Gastroesophageal sphincter (tissue), 4 donors: ENCODE measurements around the gene CCR4. TPM values are rescaled to one million over a fixed set of nuclear protein-coding genes. Genes with fewer than 3 reads are reported as not detected.
"Not testable (repeated sequence)": the region's sequence is repeated elsewhere in the genome, so short reads cannot be mapped to it uniquely, and the experiment has no call there.

Experiments used
- ATAC-seq: fragments of 150-250 bp; one replicate; pipeline ENCODE4 v1.9.1; 2016; ENCODE audit warnings: mild to moderate bottlenecking, moderate library complexity
- H3K27ac ChIP-seq, 4 donors: fragments of 200-600 bp; sonication (generic) in 3 of 4; 1 replicate in 3 of 4; 2 replicates in 1 of 4; pipeline ENCODE4 v1.5.1; 2016 to 2019
- H3K27me3 ChIP-seq: fragments of 200-600 bp; sonication (generic); one replicate; pipeline ENCODE4 v1.5.1; 2019
- H3K36me3 ChIP-seq, 2 donors: fragments of 200-600 bp; sonication (generic); one replicate each; pipeline ENCODE4 v1.5.1; 2019; ENCODE audit warnings: control low read depth in 1 of 2
- H3K4me1 ChIP-seq, 3 donors: fragments of 200-600 bp; sonication (generic); 1 replicate in 2 of 3; 2 replicates in 1 of 3; pipeline ENCODE4 v1.5.1; 2016 to 2019; ENCODE audit warnings: control low read depth in 2 of 3
- H3K4me3 ChIP-seq, 2 donors: fragments of 200-600 bp; sonication (generic); one replicate each; pipeline ENCODE4 v1.5.1; 2019; ENCODE audit warnings: mild to moderate bottlenecking in 1 of 2, moderate library complexity in 1 of 2
- H3K9me3 ChIP-seq, 3 donors: fragments of 200-600 bp; sonication (generic); one replicate each; pipeline ENCODE4 v1.5.1; 2017 to 2019; ENCODE audit warnings: control low read depth in 2 of 3
- CTCF ChIP-seq, 4 experiments: fragments of 200-600 bp in 2 of 4; fragments of 450-650 bp in 2 of 4; sonication (generic) in 1 of 4; IDR thresholded peaks; one replicate each; pipeline ENCODE4 v1.5.1; 2017 to 2019; ENCODE audit warnings: antibody characterized with exemption in 4 of 4, mild to moderate bottlenecking in 2 of 4, moderate library complexity in 2 of 4
- EP300 ChIP-seq: sonication (generic); formaldehyde crosslinking; IDR thresholded peaks from one replicate; pipeline ENCODE4 v1.6.1; 2017; ENCODE audit warnings: antibody characterized with exemption, mild to moderate bottlenecking
- POLR2A ChIP-seq, 2 donors: fragments of 450-650 bp; IDR thresholded peaks; one replicate each; pipeline ENCODE4 v1.6.1; 2017; ENCODE audit warnings: antibody characterized with exemption in 2 of 2, mild to moderate bottlenecking in 2 of 2, moderate library complexity in 1 of 2
- POLR2AphosphoS5 ChIP-seq: sonication (generic); formaldehyde crosslinking; IDR thresholded peaks from one replicate; pipeline ENCODE4 v1.6.1; 2017; ENCODE audit warnings: antibody characterized with exemption
- WGBS, 2 donors: methylation state at CpG; one replicate each; pipeline ENCODE4 v1.1.5; 2018; ENCODE audit warnings: low coverage in 1 of 2; 5-methylcytosine and 5-hydroxymethylcytosine counted together
- total RNA-seq, 4 donors: library from RNA; depleted of rRNA; stranded (reverse); fragments of >200 nt; gene quantifications; one replicate each; pipeline ENCODE4 v1.1.0, GENCODE V29; 2016

The CCR4 gene
- total RNA-seq, 4 donors from 2014 or later: not detected

GRCh38 chr3:32934150-32934742, 17.2 kb upstream of the CCR4 start:
- 68 to 94% methylated on average over 4 to 5 of the region's 5 CpGs for WGBS, 2 donors
- no peak for ATAC-seq
- no peaks in the 10 kb centered on the region for H3K27me3 ChIP-seq

GRCh38 chr3:32937331-32937730, 14.1 kb upstream of the CCR4 start:
- no peaks in the 10 kb centered on the region for H3K4me1 ChIP-seq
- no peaks in the 10 kb centered on the region for H3K9me3 ChIP-seq
- TF ChIP-seq EP300 (no peak), CTCF (IDR thresholded peaks at IDR 0.05) (no peak), POLR2A (IDR thresholded peaks at IDR 0.05) (no peak), POLR2AphosphoS5 (no peak)
- ATAC-seq: no peak
- H3K4me3 ChIP-seq: no peak overlapping the region
- H3K36me3 ChIP-seq: no peaks in the 10 kb centered on the region
- WGBS, 2 donors: 39 to 63% methylated on average over 2 of the region's 2 CpGs
- H3K27me3 ChIP-seq: no peaks in the 10 kb centered on the region
- no peak overlapping the region for H3K27ac ChIP-seq

More at GRCh38 chr3:32934150-32934742, 17.2 kb upstream of the CCR4 start:
- Histone ChIP-seq H3K9me3 (peaks cover 0 to 4% (median 0%) of the 10 kb centered on the region in 3 donors), H3K4me1 (no peaks in the 10 kb centered on the region), H3K27ac (no peak overlapping the region), H3K4me3 (no peak overlapping the region), H3K36me3 (no peaks in the 10 kb centered on the region)
- TF ChIP-seq EP300 (no peak), POLR2A (IDR thresholded peaks at IDR 0.05) (no peak), POLR2AphosphoS5 (no peak), CTCF (IDR thresholded peaks at IDR 0.05) (peak; percentile 43 to 70 (median 55))

GRCh38 chr3:32939531-32940284, 11.7 kb upstream of the CCR4 start:
- not testable (repeated sequence) for H3K27me3 ChIP-seq, H3K27ac ChIP-seq, H3K4me1 ChIP-seq, H3K9me3 ChIP-seq, H3K36me3 ChIP-seq, H3K4me3 ChIP-seq, ATAC-seq
- 85% methylated on average over 3 of the region's 40 CpGs; no CpG with 5 or more reads in 1 of the 2 donors for WGBS, 2 donors

- no peak for TF ChIP-seq CTCF (IDR thresholded peaks at IDR 0.05)
- no peak for TF ChIP-seq POLR2A (IDR thresholded peaks at IDR 0.05)
- no peak for TF ChIP-seq POLR2AphosphoS5
- no peak for TF ChIP-seq EP300
- Histone ChIP-seq H3K27me3 (no peaks in the 10 kb centered on the region), H3K4me1 (no peaks in the 10 kb centered on the region), H3K36me3 (no peaks in the 10 kb centered on the region), H3K4me3 (no peak overlapping the region), H3K27ac (no peak overlapping the region), H3K9me3 (no peaks in the 10 kb centered on the region)
- 91 to 97% methylated on average over 8 to 10 of the region's 16 CpGs for WGBS, 2 donors
- ATAC-seq: no peak
Measured at GRCh38 chr3:32940726-32941125, 10.7 kb upstream of the CCR4 start.

- TF ChIP-seq POLR2AphosphoS5: no peak
- TF ChIP-seq CTCF (IDR thresholded peaks at IDR 0.05): no peak
- TF ChIP-seq EP300: no peak
- no peak for TF ChIP-seq POLR2A (IDR thresholded peaks at IDR 0.05)
- Histone ChIP-seq H3K27ac (no peak overlapping the region), H3K36me3 (no peaks in the 10 kb centered on the region), H3K4me3 (no peak overlapping the region), H3K27me3 (no peaks in the 10 kb centered on the region), H3K4me1 (no peaks in the 10 kb centered on the region), H3K9me3 (no peaks in the 10 kb centered on the region)
- WGBS, 2 donors: 65 to 84% methylated on average over 2 to 3 of the region's 3 CpGs
- no peak for ATAC-seq
Measured at GRCh38 chr3:32945136-32945535, 6.3 kb upstream of the CCR4 start.

GRCh38 chr3:32945598-32945997, 5.8 kb upstream of the CCR4 start:
- not testable (repeated sequence) for H3K36me3 ChIP-seq, H3K4me1 ChIP-seq, H3K9me3 ChIP-seq, H3K27ac ChIP-seq, ATAC-seq, H3K4me3 ChIP-seq, H3K27me3 ChIP-seq
- WGBS, 2 donors: 94 to 95% methylated on average over 3 to 7 of the region's 12 CpGs
